GM18511 (cell line): ENCODE measurements around the gene ZKSCAN1.

ENCODE experiments used
- ATAC-seq: cut with Tn5 transposase; IDR thresholded peaks from one replicate; pipeline ENCODE4 v1.9.1; 2021; ENCODE audit warnings: mild to moderate bottlenecking, moderate library complexity; ENCODE audit not compliant: unreplicated experiment

The ZKSCAN1 gene

GRCh38 chr7:100034871-100035510, 19.6 kb downstream of the ZKSCAN1 start:
- ATAC-seq: no peak

GRCh38 chr7:100035876-100036275, 20.5 kb downstream of the ZKSCAN1 start:
- ATAC-seq: no peak

GRCh38 chr7:100038326-100038725, 22.9 kb downstream of the ZKSCAN1 start:
- no peak for ATAC-seq

GRCh38 chr7:100040575-100040974, 25.2 kb downstream of the ZKSCAN1 start:
- ATAC-seq: no peak

GRCh38 chr7:100044718-100045117, 29.3 kb downstream of the ZKSCAN1 start:
- no peak for ATAC-seq

GRCh38 chr7:100048680-100049079, 33.3 kb downstream of the ZKSCAN1 start:
- ATAC-seq: no peak

GRCh38 chr7:100049441-100050291, 34.3 kb downstream of the ZKSCAN1 start, which contains the start of gene ZSCAN21:
Gene ZSCAN21 (plus strand): TSS chr7:100049774. CDS start chr7:100057007, 7,233 bp downstream.
- ATAC-seq: peak; percentile 88

GRCh38 chr7:100051611-100052010, 36.2 kb downstream of the ZKSCAN1 start:
- no peak for ATAC-seq

GRCh38 chr7:100053215-100053614, 37.8 kb downstream of the ZKSCAN1 start:
- ATAC-seq: no peak

GRCh38 chr7:100057006-100057405, 41.6 kb downstream of the ZKSCAN1 start:
- ATAC-seq: no peak

GRCh38 chr7:100059251-100059739, 43.9 kb downstream of the ZKSCAN1 start:
- no peak for ATAC-seq

- ATAC-seq: no peak
These were observed 46.3 kb downstream of the ZKSCAN1 start for GRCh38 chr7:100061518-100062193.

- ATAC-seq: no peak
These were observed 48.0 kb downstream of the ZKSCAN1 start for GRCh38 chr7:100063376-100063775.

GRCh38 chr7:100064162-100064561, 48.8 kb downstream of the ZKSCAN1 start:
- ATAC-seq: no peak

- no peak for ATAC-seq
These were observed 50.2 kb downstream of the ZKSCAN1 start for GRCh38 chr7:100065452-100066186.

GRCh38 chr7:100066953-100067352, 51.6 kb downstream of the ZKSCAN1 start:
- ATAC-seq: no peak

- ATAC-seq: no peak
These were observed 54.6 kb downstream of the ZKSCAN1 start for GRCh38 chr7:100069991-100070390.

GRCh38 chr7:100071018-100071723, 55.8 kb downstream of the ZKSCAN1 start:
- no peak for ATAC-seq

- no peak for ATAC-seq
These were observed 57.1 kb downstream of the ZKSCAN1 start for GRCh38 chr7:100072462-100072861.

- no peak for ATAC-seq
These were observed 59.4 kb downstream of the ZKSCAN1 start for GRCh38 chr7:100074841-100075240.
